OCI-LY1 (cell line): ENCODE measurements around the gene HSFX2.
"Not testable (repeated sequence)": the region's sequence is repeated elsewhere in the genome, so short reads cannot be mapped to it uniquely, and the experiment has no call there.

Experiments
- H2AFZ ChIP-seq: fragments of 200-600 bp; sonication (generic), shearing (Covaris generic); 2 replicates; pipeline ENCODE4 v1.6.0; 2014; ENCODE audit warnings: antibody characterized with exemption, mild to moderate bottlenecking, low read length
- H3F3A ChIP-seq: fragments of 200-600 bp; sonication (generic), shearing (Covaris generic); 2 replicates; pipeline ENCODE4 v1.6.0; 2014; ENCODE audit warnings: mild to moderate bottlenecking, antibody characterized with exemption, low read length, moderate library complexity; ENCODE audit not compliant: insufficient read depth
- H3K27ac ChIP-seq: fragments of 200-600 bp; sonication (generic); 2 replicates; pipeline ENCODE4 v1.5.1; 2014; ENCODE audit warnings: low read length, mixed run types, mild to moderate bottlenecking, low read depth; ENCODE audit not compliant: poor library complexity, severe bottlenecking
- H3K27me3 ChIP-seq: fragments of 200-600 bp; sonication (generic); 2 replicates; pipeline ENCODE4 v1.6.0; 2014; ENCODE audit warnings: antibody characterized with exemption, mild to moderate bottlenecking, low read length, moderate library complexity; ENCODE audit not compliant: insufficient read depth
- H3K36me3 ChIP-seq: fragments of 200-600 bp; sonication (generic); 2 replicates; pipeline ENCODE4 v1.6.1; 2014; ENCODE audit warnings: mild to moderate bottlenecking, antibody characterized with exemption, low read length, moderate library complexity, mixed read lengths; ENCODE audit not compliant: insufficient read depth
- H3K4me1 ChIP-seq: fragments of 200-600 bp; sonication (generic); 2 replicates; pipeline ENCODE4 v1.5.1; 2014; ENCODE audit warnings: mild to moderate bottlenecking, low read length, moderate library complexity; ENCODE audit not compliant: insufficient read depth, severe bottlenecking
- H3K4me2 ChIP-seq: fragments of 200-600 bp; sonication (generic), shearing (Covaris generic); 2 replicates; pipeline ENCODE4 v1.6.1; 2014; ENCODE audit warnings: low read length
- H3K4me3 ChIP-seq: fragments of 200-600 bp; sonication (generic); 2 replicates; pipeline ENCODE4 v1.5.1; 2014; ENCODE audit warnings: low read length, low read depth, mild to moderate bottlenecking, mixed read lengths; ENCODE audit not compliant: poor library complexity, severe bottlenecking
- H3K79me2 ChIP-seq: fragments of 200-600 bp; shearing (Covaris generic); 2 replicates; pipeline ENCODE4 v1.6.1; 2016; ENCODE audit warnings: mixed run types, low read length, mixed read lengths; ENCODE audit not compliant: insufficient read depth
- H3K9ac ChIP-seq: fragments of 200-600 bp; sonication (generic), shearing (Covaris generic); 2 replicates; pipeline ENCODE4 v1.6.1; 2014; ENCODE audit warnings: mild to moderate bottlenecking, low read length, mixed read lengths
- H3K9me2 ChIP-seq: fragments of 200-600 bp; sonication (generic), shearing (Covaris generic); 2 replicates; pipeline ENCODE4 v1.6.1; 2014; ENCODE audit warnings: low read depth, mild to moderate bottlenecking, low read length, mixed read lengths
- H3K9me3 ChIP-seq: fragments of 200-600 bp; shearing (Covaris generic); 2 replicates; pipeline ENCODE4 v1.6.1; 2014; ENCODE audit warnings: low read length, mixed read lengths
- H4K20me1 ChIP-seq: fragments of 200-600 bp; sonication (generic), shearing (Covaris generic); 2 replicates; pipeline ENCODE4 v1.6.0; 2016; ENCODE audit warnings: mild to moderate bottlenecking, low read length; ENCODE audit not compliant: insufficient read depth
- EZH2 ChIP-seq: fragments of 200-600 bp; sonication (generic), shearing (Covaris generic); IDR thresholded peaks from 2 replicates; pipeline ENCODE4 v1.8.0; 2017; ENCODE audit warnings: borderline replicate concordance, mixed run types, mild to moderate bottlenecking, antibody characterized with exemption, low read length, moderate library complexity, mixed read lengths
- TF ChIP-seq, protein P1 (sequence below): fragments of 200-600 bp; sonication (generic), shearing (Covaris generic); IDR thresholded peaks from 2 replicates; pipeline ENCODE4 v1.5.1; 2017; ENCODE audit warnings: mild to moderate bottlenecking, antibody characterized with exemption, low read length, moderate library complexity, mixed read lengths

HSFX2 gene

DNA sequence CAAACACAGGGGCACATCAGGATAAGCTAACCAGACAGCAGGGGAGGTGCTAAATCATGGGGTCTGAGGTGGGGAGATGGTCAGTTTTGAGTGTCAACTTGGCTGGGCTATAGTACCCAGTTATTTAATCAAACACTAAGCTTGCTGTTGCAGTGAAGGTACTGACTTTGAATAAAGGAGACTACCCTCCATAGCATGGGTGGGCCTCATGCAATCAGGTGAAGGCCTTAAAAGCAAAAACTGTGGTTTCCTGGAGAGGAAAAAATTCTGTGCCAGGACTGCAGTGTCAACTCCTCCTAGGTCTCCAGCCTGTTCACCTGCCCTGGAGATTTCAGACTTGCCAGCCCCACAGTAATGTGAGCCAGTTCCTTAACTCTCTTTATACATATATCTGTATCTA is 12.6 kb upstream of the HSFX2 start:
- no peaks in the 10 kb centered on the region for H4K20me1 ChIP-seq
- H3K4me3 ChIP-seq, result no peak overlapping the region
- H3K36me3 ChIP-seq, result no peaks in the 10 kb centered on the region
- no peaks in the 10 kb centered on the region for H3K79me2 ChIP-seq
- no peak overlapping the region for H2AFZ ChIP-seq
- TF ChIP-seq EZH2, result no peak
- TF ChIP-seq, protein P1, sequence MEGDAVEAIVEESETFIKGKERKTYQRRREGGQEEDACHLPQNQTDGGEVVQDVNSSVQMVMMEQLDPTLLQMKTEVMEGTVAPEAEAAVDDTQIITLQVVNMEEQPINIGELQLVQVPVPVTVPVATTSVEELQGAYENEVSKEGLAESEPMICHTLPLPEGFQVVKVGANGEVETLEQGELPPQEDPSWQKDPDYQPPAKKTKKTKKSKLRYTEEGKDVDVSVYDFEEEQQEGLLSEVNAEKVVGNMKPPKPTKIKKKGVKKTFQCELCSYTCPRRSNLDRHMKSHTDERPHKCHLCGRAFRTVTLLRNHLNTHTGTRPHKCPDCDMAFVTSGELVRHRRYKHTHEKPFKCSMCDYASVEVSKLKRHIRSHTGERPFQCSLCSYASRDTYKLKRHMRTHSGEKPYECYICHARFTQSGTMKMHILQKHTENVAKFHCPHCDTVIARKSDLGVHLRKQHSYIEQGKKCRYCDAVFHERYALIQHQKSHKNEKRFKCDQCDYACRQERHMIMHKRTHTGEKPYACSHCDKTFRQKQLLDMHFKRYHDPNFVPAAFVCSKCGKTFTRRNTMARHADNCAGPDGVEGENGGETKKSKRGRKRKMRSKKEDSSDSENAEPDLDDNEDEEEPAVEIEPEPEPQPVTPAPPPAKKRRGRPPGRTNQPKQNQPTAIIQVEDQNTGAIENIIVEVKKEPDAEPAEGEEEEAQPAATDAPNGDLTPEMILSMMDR, result no peak
- H3F3A ChIP-seq, result no peaks in the 10 kb centered on the region
- H3K27me3 ChIP-seq, result no peaks in the 10 kb centered on the region
- no peaks in the 10 kb centered on the region for H3K9me3 ChIP-seq
- no peaks in the 10 kb centered on the region for H3K9me2 ChIP-seq
- H3K27ac ChIP-seq, result no peak overlapping the region
- no peak overlapping the region for H3K4me2 ChIP-seq
- H3K4me1 ChIP-seq, result no peaks in the 10 kb centered on the region
- no peak overlapping the region for H3K9ac ChIP-seq

DNA sequence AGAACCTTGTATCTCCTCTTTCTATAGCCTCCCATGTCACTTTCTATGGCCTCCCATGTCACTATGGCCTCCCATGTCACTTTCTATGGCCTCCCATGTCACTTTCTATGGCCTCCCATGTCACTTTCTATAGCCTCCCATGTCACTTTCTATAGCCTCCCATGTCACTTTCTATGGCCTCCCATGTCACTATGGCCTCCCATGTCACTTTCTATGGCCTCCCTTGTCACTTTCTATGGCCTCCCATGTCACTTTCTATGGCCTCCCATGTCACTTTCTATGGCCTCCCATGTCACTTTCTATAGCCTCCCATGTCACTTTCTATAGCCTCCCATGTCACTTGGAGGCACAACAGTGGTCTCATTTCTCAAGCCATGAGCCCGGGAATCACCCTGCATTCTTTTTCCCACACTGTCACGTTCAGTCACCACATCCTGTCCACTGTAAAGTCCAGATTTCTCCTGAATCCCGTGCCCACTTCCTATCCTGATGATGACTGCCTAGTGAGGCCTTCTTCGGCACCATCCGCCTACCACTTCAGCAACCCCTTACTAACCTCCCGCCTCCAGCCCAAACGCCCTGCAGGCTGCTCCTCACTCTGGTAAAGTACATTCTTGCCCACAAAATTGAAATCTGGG is 10.3 kb upstream of the HSFX2 start:
- not testable (repeated sequence) for H2AFZ ChIP-seq, H3K36me3 ChIP-seq, H3F3A ChIP-seq, H3K9me2 ChIP-seq, H3K4me3 ChIP-seq, H3K79me2 ChIP-seq, H3K9me3 ChIP-seq, H3K9ac ChIP-seq, H3K27ac ChIP-seq, H3K4me2 ChIP-seq, H3K27me3 ChIP-seq, H3K4me1 ChIP-seq, H4K20me1 ChIP-seq

DNA sequence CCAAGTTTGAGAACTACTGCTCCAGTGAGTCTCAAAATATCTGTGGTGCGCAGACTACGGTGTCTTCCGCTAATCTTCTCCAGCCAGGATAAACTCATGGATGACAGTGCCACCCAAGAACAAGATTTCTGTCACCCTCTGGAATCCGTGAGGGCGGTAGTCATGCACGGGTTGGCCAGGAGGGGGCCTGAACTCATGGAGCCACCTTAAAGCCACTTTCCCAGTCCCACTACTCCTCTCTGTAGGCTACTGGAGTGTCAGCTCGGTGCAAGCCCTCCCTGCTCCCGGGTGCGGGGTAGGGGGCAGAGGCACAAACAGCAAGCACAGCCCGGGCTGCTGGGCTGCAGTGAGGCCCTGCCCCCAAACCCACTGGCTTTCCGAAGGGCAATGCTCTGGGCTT is 3.5 kb upstream of the HSFX2 start:
- H3K9ac ChIP-seq, H3K4me2 ChIP-seq, H3K79me2 ChIP-seq, H3K36me3 ChIP-seq, H4K20me1 ChIP-seq, H2AFZ ChIP-seq, H3K4me3 ChIP-seq, H3K27ac ChIP-seq, H3F3A ChIP-seq, H3K9me2 ChIP-seq, H3K27me3 ChIP-seq, H3K4me1 ChIP-seq, H3K9me3 ChIP-seq: not testable (repeated sequence)

DNA sequence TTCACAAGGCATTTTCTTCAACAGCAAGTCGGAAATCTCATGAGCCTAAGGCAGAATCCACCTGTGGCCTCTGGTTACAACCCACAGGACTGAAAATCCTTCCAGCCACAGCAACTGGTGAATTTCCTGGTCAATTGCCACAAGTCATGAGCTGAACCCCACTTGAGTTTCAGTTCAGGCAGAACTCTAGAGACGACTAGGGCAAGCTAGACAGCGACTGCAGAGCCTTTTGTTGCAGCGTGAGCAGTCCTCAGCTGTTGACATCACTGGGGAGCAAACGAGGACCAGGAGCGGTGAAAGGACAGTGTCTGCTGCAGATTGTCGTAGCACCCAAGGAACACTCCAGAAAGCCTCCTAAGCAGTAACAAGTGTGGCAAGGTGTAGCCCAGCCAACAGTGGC is 829 bp upstream of the HSFX2 start:
- not testable (repeated sequence) for H3K36me3 ChIP-seq, H3K27ac ChIP-seq, H3K4me2 ChIP-seq, H3K79me2 ChIP-seq, H3K4me1 ChIP-seq, H3K9me3 ChIP-seq, H3K9me2 ChIP-seq, H2AFZ ChIP-seq, H4K20me1 ChIP-seq, H3K27me3 ChIP-seq, H3F3A ChIP-seq, H3K9ac ChIP-seq, H3K4me3 ChIP-seq

DNA sequence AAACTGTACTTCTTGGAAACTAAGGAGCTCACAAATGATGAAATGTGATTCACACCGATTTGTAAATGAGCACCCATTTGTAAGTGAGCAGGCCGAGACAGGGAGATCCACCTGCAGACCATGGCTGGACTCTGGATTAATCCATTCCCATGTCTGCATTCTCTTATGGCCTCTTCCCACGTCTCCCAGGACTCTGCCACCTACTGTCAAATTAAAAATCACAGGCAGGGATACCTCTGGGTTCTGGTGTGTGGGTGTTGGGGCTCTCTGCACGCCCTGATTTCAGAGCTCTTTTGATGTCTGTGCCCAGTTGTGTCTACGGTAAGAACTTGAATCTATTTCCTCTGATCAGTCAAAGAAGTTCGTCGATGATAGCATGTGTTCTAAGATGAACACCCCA is 4.1 kb downstream of the HSFX2 start:
- H3F3A ChIP-seq, H3K4me3 ChIP-seq, H4K20me1 ChIP-seq, H3K4me1 ChIP-seq, H3K79me2 ChIP-seq, H3K36me3 ChIP-seq, H2AFZ ChIP-seq, H3K4me2 ChIP-seq, H3K27me3 ChIP-seq, H3K9me3 ChIP-seq, H3K27ac ChIP-seq, H3K9me2 ChIP-seq, H3K9ac ChIP-seq: not testable (repeated sequence)

DNA sequence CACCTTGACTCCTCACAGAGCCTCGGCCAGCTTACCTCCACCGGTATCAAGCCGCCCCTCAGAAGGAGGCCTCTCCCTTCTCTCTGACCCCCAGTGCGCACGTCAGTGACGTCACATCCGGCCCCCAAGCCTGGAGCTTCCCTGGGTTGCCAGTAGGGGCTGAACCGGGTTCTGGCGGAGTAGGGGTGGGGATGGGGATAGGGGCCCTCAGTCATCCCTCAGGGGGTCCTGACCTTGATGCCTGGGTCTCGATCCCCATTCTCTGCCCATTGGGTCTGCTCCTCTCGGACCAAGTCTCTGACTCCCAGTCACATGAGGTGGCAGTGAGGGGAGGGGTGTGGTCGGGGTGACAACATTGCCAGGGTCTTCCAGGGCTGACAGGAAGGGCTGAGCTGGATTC is 7.8 kb downstream of the HSFX2 start, which contains the start of gene MAGEA9B:
TSS of gene MAGEA9B (minus strand) at position 101 of the 400 bp plus-strand sequence. CDS start 4,280 bp downstream, outside the sequence.
- not testable (repeated sequence) for H3K9me3 ChIP-seq, H3K27me3 ChIP-seq, H3K36me3 ChIP-seq, H3K4me3 ChIP-seq, H4K20me1 ChIP-seq, H3F3A ChIP-seq, H3K9me2 ChIP-seq, H2AFZ ChIP-seq, H3K27ac ChIP-seq, H3K79me2 ChIP-seq, H3K4me1 ChIP-seq, H3K9ac ChIP-seq, H3K4me2 ChIP-seq

DNA sequence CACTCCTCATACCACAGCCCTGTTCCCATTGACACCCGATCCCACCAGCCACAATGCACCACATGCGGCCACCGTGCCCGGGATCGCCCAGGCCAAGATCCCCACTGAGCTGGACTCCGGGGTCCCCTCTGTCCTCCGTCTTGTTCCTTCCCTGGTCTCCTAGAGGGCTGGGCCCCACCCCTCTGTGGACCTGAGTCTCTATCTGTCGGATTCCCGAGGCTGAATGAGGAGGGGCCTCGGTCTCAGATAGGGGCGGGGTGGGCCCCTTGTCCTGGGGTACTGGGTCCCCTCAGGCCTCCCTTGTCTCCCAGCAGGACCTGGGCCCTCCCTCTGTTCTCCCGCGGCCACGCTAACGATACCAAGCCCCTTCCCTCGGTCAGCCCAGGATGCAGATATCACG is 9.5 kb downstream of the HSFX2 start:
- not testable (repeated sequence) for H3K27ac ChIP-seq, H4K20me1 ChIP-seq

More for the DNA sequence above, 9.5 kb downstream of the HSFX2 start:
- not testable (repeated sequence) for H3K79me2 ChIP-seq, H3K4me3 ChIP-seq, H3K9me2 ChIP-seq, H3K9ac ChIP-seq, H3F3A ChIP-seq, H3K27me3 ChIP-seq, H2AFZ ChIP-seq, H3K4me1 ChIP-seq, H3K9me3 ChIP-seq, H3K36me3 ChIP-seq, H3K4me2 ChIP-seq
